Erythroblast (primary cell): ENCODE results near the gene GGACT.

Experiments used
- GATA1 ChIP-seq: IDR thresholded peaks from 2 replicates; pipeline ENCODE4 v1.6.1; 2011; ENCODE audit warnings: low read depth, mild to moderate bottlenecking, control low read depth, low read length, moderate library complexity
- POLR2A ChIP-seq: IDR thresholded peaks from 2 replicates; pipeline ENCODE4 v1.6.1; 2011; ENCODE audit warnings: mild to moderate bottlenecking, low read length

GRCh38 chr13:100573121-100573520, 15.5 kb downstream of the GGACT start:
- TF ChIP-seq POLR2A (no peak), GATA1 (no peak)
